GM18507 (cell line): ENCODE measurements around the gene SGF29.
"Not testable (repeated sequence)": the region's sequence is repeated elsewhere in the genome, so short reads cannot be mapped to it uniquely, and the experiment has no call there.

Source experiments
- DNase-seq: peaks from one replicate; pipeline ENCODE4 v3.0.0; 2011; ENCODE audit warnings: low read depth; ENCODE audit not compliant: insufficient read length; ENCODE audit errors: extremely low spot score
- FAIRE-seq: peaks from 2 replicates; lab custom pipeline; 2011; peaks lifted over from hg19 to GRCh38; lab: Jason Lieb, UNC

The SGF29 gene

DNA sequence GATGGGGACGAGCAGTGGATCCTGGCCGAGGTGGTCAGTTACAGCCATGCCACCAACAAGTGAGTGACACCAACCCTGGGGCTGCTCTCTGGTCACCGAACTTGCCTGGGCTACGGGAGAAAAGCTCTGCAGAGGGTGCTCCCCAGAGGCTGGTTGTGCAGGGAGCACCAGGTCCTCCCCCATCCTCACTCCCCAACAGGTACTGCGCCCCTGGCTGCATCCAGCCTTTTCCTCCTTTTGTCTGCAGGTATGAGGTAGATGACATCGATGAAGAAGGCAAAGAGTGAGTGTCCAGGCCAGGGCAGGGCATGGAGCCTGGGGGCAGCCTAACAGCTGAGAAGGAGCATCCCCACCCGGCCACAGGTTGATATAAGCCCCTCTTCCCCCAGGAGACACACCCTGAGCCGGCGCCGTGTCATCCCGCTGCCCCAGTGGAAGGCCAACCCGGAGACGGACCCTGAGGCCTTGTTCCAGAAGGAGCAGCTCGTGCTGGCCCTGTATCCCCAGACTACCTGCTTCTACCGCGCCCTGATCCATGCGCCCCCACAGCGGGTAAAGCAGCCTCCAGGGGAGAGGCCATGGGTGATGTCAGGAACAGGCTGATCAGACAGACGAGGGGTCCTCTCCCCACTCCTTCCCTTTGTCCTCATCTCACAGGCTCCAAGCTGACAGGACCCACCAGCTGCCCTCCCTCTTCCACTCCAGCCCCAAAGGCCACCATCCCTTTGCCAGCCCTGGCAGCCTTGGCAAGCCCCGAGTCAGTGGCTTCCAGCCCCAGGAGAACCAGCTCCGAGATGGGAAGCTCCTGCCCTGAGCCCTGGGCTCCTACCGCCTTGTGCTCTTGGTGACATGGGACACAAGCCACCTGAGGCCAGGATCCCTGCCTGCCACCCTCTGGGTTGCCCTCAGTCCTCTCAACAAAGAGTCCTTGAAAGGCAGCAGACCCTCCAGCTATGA is 36.9 kb downstream of the SGF29 start:
- DNase-seq (no peak), FAIRE-seq (no peak)

DNA sequence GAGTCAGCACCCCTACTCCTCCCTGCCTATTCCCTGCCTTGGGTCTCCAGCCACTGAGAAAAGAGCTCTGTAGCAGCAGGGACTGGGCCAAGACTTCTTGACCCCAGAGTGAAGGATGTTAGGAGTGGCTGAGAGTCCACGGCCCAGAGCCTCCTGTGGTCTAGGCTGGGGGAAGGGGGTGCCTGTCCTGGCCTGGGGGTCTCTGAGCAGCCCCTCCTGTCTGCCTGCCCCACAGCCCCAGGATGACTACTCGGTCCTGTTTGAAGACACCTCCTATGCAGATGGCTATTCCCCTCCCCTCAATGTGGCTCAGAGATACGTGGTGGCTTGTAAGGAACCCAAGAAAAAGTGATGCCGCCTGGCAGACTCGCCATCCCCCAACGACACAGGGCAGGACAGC is 37.6 kb downstream of the SGF29 start:
- no peak for DNase-seq
- FAIRE-seq: no peak

DNA sequence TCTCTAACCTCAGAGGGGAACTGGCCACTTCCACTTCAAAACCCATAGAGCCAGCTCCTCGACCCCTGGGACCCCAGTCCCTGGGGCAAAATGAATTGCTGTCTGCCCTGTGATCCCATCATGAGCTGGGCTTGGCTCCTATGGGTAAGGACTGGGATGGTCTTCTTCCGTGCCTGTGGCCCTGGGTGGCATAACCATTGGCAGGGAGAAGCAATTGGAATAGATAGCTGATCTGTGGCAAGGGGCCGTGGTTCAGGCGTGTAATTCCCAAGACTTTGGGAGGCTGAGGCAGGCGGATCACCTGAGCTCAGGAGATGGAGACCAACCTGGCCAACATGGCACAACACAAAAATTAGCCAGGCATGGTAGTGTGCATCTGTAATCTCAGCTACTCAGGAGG is 38.8 kb downstream of the SGF29 start:
- FAIRE-seq (no peak), DNase-seq (no peak)

DNA sequence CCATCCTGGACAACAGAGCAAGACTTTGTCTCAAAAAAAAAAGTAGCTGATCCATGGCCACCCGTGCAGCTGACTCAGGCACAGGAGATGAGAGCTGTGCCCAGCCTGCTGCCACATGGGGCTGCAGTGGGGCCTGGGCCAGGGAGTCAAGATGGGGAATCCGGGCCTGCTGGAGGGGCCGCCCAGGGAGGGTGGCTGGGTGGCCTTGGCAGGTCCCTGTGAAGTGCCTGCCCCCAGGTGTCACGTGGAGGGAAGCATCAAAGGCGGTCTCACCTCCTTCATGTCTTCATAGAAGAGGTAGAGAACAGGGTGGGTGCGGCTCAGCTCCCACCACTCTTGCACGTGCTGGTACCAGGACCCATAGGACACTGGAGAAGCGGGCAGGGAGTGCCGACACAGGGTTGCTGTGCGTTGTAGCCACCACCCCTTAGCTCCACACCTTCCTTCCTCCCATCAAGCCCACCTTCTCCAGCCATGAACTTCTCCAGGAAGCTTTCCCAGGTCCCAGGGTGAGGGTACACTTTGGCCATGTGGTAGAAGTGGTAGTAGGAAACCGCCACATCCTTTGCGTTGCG is 39.3 kb downstream of the SGF29 start:
- DNase-seq: no peak
- no peak for FAIRE-seq

DNA sequence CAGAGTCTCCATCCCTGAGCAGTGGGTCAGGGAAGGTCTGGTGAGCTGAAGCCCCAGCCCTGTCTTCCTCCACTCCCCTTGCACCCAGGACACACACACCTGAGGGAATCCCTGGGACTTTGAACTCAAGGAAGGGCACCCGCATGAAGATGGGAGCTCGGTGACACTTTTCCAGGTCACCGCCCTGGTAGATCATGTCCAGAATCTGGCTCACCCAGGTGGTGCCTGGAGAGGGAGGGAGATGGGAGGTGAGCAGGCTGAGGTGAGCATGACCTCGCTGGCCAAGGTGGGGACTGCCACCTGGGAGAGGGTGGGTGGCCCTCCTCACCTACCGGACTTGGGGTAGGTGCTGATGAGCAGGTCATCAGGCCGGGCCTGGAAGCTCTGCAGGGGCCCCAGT is 41.7 kb downstream of the SGF29 start:
- not testable (repeated sequence) for DNase-seq, FAIRE-seq

DNA sequence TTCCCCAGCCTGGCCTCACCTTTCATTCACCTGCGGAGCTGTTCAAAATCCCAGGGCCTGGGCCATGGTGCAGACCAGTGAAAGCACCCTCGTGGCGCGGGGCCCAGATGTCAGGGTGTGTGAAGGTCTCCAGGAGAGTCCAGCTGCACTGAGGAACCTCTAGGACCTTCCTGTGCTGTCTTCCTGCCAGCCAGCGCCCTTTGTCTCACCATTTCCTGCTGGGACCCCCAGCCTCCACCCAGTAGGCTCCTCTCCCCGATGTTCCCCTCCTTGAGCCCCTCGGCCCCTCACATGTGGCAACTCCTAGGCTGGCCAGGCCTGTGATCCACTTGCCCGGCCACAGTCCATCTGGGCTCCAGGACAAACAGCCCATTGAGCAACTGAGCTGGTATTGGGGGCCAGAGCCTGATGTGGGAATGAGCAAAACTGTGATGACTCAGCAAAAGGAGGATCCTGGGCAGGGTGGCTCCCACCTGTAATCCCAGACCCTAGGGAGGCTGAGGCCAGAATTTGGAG is 42.5 kb downstream of the SGF29 start:
- no peak for FAIRE-seq

DNA sequence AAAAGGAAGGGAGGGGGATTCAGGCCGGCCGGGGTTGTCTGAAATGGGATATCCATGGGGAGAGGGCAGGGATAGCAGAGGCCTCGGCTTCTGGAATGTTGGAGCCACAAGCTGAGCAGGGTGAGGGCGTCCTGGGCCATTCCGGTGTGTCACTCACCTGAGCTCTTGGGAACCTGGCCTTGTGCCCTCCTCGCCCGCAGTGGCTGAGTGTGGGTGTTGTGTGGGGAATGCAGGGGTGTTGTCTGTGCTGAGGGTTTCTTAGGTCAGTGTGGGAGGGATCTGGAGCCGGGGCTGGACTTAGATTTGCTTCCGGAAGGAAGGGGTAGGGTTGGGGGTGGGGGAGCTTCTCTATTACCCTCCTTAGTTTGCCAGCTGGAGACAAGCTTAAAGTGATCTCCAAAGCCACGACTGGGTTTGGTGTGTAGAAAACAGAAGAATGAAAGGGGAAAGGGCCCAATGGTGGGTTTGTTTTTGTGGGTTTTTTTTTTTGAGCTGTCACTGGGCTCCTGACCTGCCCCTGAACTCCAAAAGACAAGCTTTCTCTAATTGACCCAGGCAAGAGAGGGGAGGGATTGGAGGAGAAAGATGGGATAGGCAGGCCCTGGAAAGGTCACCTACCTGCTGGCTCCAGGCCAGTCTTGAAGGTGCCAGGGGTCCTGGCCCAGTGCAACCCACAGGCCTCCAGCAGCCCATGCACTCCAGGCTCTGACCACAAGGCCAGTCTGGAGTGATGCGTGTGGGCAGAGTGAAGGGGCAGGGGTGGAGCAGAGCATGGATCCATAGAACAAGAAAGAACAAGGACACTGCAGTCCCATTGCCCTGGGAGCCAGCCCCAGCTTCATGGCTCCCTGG is 43.3 kb downstream of the SGF29 start, which contains the start of gene SULT1A2:
TSS of gene SULT1A2 (minus strand) at position 211 of the 852 bp plus-strand sequence. CDS start 1,120 bp downstream, outside the sequence.
- FAIRE-seq: no peak

More for the DNA sequence above, 42.5 kb downstream of the SGF29 start:
- no peak for DNase-seq

DNA sequence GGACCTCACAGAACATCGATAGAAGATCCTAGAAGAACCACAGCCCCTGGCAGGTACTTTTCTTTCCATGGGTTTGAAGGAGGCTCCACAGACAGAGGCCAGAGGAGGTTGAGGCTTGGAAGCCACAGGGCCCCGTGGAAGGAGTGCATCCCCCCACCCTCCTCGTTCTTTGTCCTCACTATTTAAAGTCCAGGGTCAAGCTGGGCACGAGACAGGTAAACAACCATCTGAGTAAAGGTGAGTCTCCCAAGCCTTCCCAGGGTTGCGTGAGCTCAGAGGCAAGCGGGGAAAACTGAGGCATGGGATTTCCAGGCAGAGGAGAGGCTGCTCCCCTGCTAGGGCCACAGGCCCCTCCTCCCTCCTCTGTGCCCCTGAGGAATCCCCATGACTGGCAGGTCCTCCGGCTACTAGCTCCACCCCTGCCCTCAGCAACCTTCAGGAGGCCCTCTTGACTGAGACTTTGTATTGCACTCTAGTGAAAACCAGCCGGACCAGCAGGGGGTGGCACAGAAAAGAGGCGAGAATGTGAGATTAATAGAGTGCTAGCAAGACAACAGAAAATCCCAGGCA is 44.1 kb downstream of the SGF29 start:
- FAIRE-seq (no peak), DNase-seq (no peak)

More for the DNA sequence above, 43.3 kb downstream of the SGF29 start, which contains the start of gene SULT1A2:
- DNase-seq: no peak

DNA sequence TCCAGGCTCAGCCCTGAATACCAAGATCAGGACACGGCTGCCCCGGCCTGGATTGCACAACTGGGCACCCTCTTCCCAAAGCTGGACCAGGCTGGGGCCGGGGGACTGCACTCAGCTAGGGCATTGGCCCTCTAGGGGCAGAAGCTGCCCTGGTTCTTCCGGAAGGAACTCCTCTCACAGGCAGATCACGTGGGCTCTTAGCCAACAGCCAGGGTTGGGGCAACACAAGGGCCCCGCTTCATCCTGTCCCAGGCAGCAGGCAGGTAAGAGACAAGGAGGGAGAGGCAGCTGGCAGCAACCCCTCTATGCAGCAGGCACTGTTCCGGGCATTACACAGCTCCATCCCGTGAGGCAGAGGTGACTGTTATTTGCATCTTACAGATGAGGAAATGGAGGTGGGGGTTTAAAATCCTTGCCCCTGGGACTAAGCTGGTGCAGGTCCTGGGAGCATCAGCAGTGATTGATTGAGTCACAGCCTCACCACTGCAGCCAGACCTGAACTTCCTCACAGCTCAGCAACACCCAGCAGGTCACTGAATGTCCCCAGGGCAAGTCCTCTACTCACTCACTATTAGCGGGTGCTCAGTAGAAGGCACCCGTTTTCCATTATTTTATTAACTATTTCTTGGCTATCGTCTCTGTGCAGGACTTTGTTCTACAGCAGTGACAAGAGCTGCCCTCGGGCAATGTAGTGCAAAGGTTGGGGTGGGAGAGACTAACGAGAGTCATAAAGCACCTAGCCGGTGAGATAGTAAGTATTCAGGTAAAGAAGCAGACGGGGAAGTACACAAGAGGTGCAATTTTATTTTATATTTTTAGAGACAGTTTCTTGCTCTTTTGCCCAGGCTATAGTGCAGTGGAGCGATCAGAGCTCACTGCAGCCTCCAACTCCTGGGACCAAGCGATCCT is 45.9 kb downstream of the SGF29 start:
- DNase-seq: not testable (repeated sequence)
- FAIRE-seq: peak; percentile 93

DNA sequence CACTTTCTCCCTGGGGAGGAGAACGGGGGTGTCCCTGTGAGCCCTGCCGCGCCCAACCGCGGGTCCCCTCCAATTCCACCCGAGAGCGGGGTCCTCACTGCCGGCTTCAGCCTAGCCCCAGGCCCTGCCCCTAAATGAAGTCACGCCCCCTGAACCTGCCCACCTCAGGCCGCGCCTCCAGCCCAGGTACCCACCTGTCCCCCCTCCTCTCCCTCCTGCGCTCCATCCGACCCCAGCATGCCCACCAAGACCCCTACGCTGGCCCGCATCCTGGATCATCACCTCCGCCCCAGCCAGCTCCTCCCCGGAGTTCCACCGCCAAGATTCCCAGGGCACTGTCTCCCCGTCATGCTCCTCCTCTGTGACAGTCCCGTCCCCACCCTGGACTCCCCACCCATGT is 47.2 kb downstream of the SGF29 start:
- not testable (repeated sequence) for DNase-seq, FAIRE-seq

DNA sequence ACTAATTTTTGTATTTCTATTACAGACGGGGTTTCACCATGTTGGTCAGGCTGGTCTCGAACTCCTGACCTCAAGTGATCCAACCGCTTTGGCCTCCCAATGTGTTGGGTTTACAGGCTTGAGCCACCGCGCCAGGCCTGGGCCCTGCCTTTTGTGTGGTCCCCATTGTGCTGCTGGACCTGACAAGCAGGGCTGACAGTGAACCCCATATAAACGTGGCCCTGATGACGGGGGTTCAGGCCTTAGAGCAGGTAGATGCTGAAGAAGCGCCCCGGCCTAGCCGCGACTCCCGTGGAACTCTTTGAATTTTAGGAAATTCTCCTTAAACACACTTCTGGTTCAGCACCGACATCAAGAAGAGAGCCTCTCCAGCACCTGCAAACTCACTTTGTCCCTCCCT is 47.9 kb downstream of the SGF29 start:
- not testable (repeated sequence) for DNase-seq
- peak; percentile 42 for FAIRE-seq

DNA sequence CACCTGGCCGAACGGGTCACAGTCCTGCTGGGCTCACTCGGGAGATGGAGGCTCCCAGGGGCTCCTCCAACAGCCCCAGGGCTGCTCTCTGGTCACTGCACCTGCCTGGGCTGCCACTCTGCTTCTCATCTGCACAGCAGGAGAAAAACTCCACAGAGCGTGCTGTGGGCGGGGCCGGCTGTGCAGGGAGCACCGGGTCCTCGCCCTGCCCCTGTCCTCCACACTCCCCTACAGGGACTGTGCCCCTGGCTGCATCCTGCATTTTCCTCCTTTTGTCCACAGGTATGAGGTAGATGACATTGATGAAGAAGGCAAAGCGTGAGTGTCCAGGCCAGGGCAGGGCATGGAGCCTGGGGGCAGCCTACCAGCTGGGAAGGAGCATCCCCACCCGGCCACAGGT is 48.3 kb downstream of the SGF29 start:
- FAIRE-seq, DNase-seq: not testable (repeated sequence)

DNA sequence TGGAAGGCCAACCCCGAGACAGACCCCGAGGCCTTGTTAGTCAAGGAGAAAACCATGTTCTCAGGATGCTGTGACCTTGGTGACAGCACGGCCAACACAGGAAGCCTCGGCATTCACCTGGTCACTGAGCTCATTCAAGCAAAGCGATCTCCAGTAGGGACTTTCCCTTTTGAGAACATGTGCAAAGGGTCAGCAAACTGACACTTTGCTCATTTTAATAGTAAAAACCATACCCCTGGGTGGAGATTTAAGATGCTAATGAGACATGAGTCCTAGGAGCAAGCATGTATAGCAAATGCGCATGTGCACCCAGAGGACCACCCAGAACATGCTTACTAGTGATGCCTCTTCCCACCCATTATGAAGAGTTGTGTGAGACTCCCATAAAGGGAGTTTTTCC is 48.8 kb downstream of the SGF29 start:
- peak; percentile 90 for FAIRE-seq
- DNase-seq: no peak

DNA sequence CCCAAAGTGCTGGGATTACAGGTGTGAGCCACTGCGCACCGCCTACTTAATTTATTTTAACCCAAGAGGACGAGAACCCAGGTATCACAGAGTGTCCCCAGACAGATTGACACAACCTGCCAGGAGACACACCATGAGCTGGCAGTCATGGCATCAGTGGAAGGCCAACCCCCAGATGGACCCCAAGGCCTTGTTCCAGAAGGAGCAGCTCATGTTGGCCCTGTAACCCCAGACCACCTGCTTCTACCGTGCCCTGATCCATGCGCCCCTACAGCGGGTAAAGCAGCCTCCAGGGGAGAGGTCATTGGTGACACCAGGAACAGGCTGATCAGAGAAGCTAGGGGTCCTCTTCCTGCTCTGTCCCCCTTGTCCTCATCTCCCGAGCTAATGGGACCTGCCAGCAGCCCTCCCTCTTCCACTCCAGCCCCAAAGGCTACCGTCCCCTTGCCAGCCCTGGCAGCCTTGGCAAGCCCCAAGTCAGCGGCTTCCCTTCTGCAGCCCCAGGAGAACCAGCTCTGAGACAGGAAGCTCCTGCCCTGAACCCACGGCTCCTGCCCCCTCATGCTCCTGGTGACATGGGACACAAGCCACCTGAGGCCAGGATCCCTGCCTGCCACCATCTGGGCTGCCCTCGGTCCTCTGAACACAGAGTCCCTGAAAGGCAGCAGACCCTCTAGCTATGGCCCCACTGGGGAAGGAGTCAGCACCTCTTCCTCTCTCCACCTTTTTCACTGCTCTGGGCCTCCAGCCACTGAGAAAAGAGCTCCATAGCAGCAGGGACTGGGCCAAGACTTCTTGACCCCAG is 49.9 kb downstream of the SGF29 start:
- no peak for FAIRE-seq
- DNase-seq: no peak

DNA sequence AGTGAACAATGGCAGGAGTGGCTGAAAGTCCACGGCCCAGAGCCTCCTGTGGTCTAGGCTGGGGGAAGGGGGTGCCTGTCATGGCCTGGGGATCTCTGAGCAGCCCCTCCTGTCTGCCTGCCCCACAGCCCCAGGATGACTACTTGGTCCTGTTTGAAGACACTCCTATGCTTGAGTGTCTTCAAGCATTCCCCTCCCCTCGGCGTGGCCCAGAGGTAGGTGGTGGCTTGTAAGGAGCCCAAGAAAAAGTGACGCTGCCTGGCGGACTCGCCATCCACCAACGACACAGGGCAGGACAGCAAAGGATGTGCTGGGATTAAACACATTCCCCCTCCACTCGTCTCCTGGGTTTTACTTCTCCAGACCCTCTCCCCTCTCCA is 50.5 kb downstream of the SGF29 start:
- no peak for FAIRE-seq
- DNase-seq: no peak

DNA sequence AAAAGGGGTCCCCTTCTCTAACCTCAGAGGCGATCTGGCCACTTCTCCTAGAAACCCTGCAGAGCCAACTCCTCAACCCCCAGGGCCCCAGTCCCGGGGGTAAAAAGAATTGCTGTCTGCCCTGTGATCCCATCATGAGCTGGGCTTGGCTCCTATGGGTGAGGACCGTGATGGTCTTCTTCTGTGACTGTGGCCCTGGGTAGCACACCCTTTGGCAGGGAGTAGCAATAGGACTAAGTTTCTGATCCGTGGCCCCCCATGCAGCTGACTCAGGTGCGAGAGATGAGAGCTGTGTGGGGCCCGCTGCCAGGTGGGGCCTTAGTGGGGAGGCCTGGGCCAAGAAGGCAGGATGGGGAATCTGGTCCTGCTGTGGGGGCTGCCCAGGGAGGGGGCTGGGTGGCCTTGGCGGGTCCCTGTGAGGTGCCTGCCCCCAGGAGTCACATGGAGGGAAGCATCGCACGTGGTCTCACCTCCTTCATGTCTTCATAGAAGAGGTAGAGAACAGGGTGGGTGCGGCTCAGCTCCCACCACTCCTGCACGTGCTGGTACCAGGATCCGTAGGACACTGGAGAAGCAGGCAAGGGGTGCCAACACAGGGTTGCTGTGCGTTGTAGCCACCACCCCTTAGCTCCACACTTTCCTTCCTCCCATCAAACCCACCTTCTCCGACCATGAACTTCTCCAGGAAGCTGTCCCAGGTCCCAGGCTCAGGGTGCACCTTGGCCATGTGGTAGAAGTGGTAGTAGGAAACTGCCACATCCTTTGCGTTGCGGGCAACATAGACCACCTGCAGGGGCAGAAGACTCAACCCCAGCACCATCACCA is 52.8 kb downstream of the SGF29 start:
- no peak for FAIRE-seq
- no peak for DNase-seq
